K562 (cell line): ENCODE data around the gene TOMM40L. TPM values are rescaled to one million over a fixed set of nuclear protein-coding genes. Genes with fewer than 3 reads are reported as not detected.

Experiments
- CLOCK ChIP-seq: fragments of 250-450 bp; sonication (Bioruptor Pico); IDR thresholded peaks from 2 replicates; pipeline ENCODE4 v1.4.0; 2020; ENCODE audit warnings: mild to moderate bottlenecking, moderate library complexity, borderline replicate concordance
- CREB1 ChIP-seq, 2 experiments: sonication (generic) in 1 of 2; formaldehyde crosslinking in 1 of 2; IDR thresholded peaks; 2 replicates each; pipeline versions ENCODE4 v1.6.1 to v1.8.0; 2012 to 2022; ENCODE audit warnings: inconsistent platforms in 1 of 2, mild to moderate bottlenecking in 1 of 2, missing genetic modification reagents in 1 of 2, moderate library complexity in 1 of 2
- EP400 ChIP-seq: fragments of 450-650 bp; IDR thresholded peaks from 2 replicates; pipeline ENCODE4 v1.6.1; 2017; ENCODE audit warnings: antibody characterized with exemption, mild to moderate bottlenecking, moderate library complexity
- FOXA3 ChIP-seq, 2 experiments: fragments of 450-650 bp in 1 of 2; sonication (generic) in 1 of 2; formaldehyde crosslinking; IDR thresholded peaks in 1 of 2; conservative IDR thresholded peaks in 1 of 2; 2 replicates each; pipeline versions ENCODE4 v1.4.0 to v1.8.0; 2020 to 2022; ENCODE audit warnings: mild to moderate bottlenecking in 2 of 2, missing genetic modification reagents in 1 of 2
- MAZ ChIP-seq, 2 experiments: fragments of 450-650 bp in 1 of 2; sonication (generic) in 1 of 2; formaldehyde crosslinking; IDR thresholded peaks in 1 of 2; conservative IDR thresholded peaks in 1 of 2; 2 replicates each; pipeline versions ENCODE4 v1.4.0 to v1.5.0; 2020; ENCODE audit warnings: mild to moderate bottlenecking in 1 of 2, missing genetic modification reagents in 1 of 2
- MNT ChIP-seq, 2 experiments: fragments of 450-650 bp; conservative IDR thresholded peaks; 2 replicates each; pipeline ENCODE4 v1.6.1; 2017; ENCODE audit warnings: mild to moderate bottlenecking in 2 of 2, moderate library complexity in 2 of 2
- POLR3A ChIP-seq: IDR thresholded peaks from 2 replicates; pipeline ENCODE4 v1.6.1; 2011; ENCODE audit warnings: borderline replicate concordance, mild to moderate bottlenecking, moderate library complexity; ENCODE audit not compliant: insufficient read length, insufficient read depth; ENCODE audit errors: extremely low read depth
- RBFOX2 ChIP-seq: fragments of 200-400 bp; formaldehyde crosslinking; IDR thresholded peaks from 2 replicates; pipeline ENCODE4 v1.6.1; 2017; ENCODE audit warnings: low read depth, mild to moderate bottlenecking, low read length, moderate library complexity
- STAG1 ChIP-seq: sonication (generic); formaldehyde crosslinking; IDR thresholded peaks from 2 replicates; pipeline ENCODE4 v1.5.0; 2020; ENCODE audit warnings: missing genetic modification reagents, borderline replicate concordance
- ZNF764 ChIP-seq: fragments of 250-450 bp; sonication (Bioruptor Pico); IDR thresholded peaks from 2 replicates; pipeline ENCODE4 v1.4.0; 2020; ENCODE audit warnings: low read depth, mild to moderate bottlenecking, moderate library complexity
- polyA plus RNA-seq, 8 experiments: library from polyadenylated mRNA; depleted of rRNA in 4 of 8; stranded (reverse) in 5 of 8; unstranded in 3 of 8; fragments of >200 nt; fragmentation: Nextera tagmentation in 2 of 8; fragmentation: Illumina TruSeq in 1 of 8; extraction: Ambion mirVana in 2 of 8; extraction: Trizol in 1 of 8; gene quantifications; 2 replicates each; pipeline versions ENCODE4 v1.2.1 to v1.2.3, GENCODE V29; 2011 to 2014; ENCODE audit warnings: inconsistent platforms in 1 of 8, missing spikeins in 1 of 8
- total RNA-seq, 7 experiments: library from RNA; depleted of rRNA in 6 of 7; stranded (reverse); fragments of >200 nt in 6 of 7; fragmentation: Illumina TruSeq in 2 of 7; extraction: Trizol in 2 of 7; gene quantifications; 2 replicates each; pipeline versions ENCODE4 v1.2.1 to v1.2.3, GENCODE V29; 2011 to 2021; ENCODE audit warnings: low replicate concordance in 1 of 7
- TF ChIP-seq, protein P1 (sequence below), 2 experiments: fragments of 450-650 bp; formaldehyde crosslinking in 1 of 2; IDR thresholded peaks; 2 replicates each; pipeline versions ENCODE4 v1.4.0 to v1.6.1; 2014 to 2020; ENCODE audit warnings: mild to moderate bottlenecking in 2 of 2, borderline replicate concordance in 1 of 2, low read depth in 1 of 2

The TOMM40L gene
- total and polyA plus RNA-seq, 9 of the 15 experiments (the other 6 are each of a cell fraction or from before 2014, with no cell fraction given) = 9.6 to 33.6 (median 25.2) TPM

- TF ChIP-seq MAZ (CRISPR knock-in tag; conservative IDR thresholded peaks at IDR 0.05 in 1 of 2, IDR thresholded peaks at IDR 0.05 in 1 of 2) (peak; percentile 83 to 94; a peak in 3 of 4 replicates), MNT (conservative IDR thresholded peaks at IDR 0.05) (peak; percentile 93 to 96), ZNF764 (CRISPR knock-in tag) (no peak), RBFOX2 (peak; percentile 95), CLOCK (no peak), FOXA3 (CRISPR knock-in tag; conservative IDR thresholded peaks at IDR 0.05 in 1 of 2, IDR thresholded peaks at IDR 0.05 in 1 of 2) (peak in 1 of 2 experiments; percentile 36; a peak in 1 of 4 replicates), STAG1 (CRISPR knock-in tag) (0 out of 2 replicates have a peak, but pooled peaks have one; percentile 3), EP400 (peak; percentile 98), POLR3A (no peak), CREB1 (IDR thresholded peaks at IDR 0.05) (peak; percentile 76), CREB1 (CRISPR knock-in tag; IDR thresholded peaks at IDR 0.05) (peak; percentile 90)
- TF ChIP-seq, protein P1, sequence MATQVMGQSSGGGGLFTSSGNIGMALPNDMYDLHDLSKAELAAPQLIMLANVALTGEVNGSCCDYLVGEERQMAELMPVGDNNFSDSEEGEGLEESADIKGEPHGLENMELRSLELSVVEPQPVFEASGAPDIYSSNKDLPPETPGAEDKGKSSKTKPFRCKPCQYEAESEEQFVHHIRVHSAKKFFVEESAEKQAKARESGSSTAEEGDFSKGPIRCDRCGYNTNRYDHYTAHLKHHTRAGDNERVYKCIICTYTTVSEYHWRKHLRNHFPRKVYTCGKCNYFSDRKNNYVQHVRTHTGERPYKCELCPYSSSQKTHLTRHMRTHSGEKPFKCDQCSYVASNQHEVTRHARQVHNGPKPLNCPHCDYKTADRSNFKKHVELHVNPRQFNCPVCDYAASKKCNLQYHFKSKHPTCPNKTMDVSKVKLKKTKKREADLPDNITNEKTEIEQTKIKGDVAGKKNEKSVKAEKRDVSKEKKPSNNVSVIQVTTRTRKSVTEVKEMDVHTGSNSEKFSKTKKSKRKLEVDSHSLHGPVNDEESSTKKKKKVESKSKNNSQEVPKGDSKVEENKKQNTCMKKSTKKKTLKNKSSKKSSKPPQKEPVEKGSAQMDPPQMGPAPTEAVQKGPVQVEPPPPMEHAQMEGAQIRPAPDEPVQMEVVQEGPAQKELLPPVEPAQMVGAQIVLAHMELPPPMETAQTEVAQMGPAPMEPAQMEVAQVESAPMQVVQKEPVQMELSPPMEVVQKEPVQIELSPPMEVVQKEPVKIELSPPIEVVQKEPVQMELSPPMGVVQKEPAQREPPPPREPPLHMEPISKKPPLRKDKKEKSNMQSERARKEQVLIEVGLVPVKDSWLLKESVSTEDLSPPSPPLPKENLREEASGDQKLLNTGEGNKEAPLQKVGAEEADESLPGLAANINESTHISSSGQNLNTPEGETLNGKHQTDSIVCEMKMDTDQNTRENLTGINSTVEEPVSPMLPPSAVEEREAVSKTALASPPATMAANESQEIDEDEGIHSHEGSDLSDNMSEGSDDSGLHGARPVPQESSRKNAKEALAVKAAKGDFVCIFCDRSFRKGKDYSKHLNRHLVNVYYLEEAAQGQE (IDR thresholded peaks at IDR 0.05; ENCODE audit: borderline replicate concordance) = peak; percentile 84
- TF ChIP-seq, protein P1 (CRISPR knock-in tag; IDR thresholded peaks at IDR 0.05; ENCODE audit: low read depth) = no peak
Observed at GRCh38 chr1:161177112-161177935, 48.5 kb upstream of the TOMM40L start, which contains the start of gene B4GALT3 (continued).
